Measurements from ENCODE around the gene NBPF1.
"Not testable (repeated sequence)": the region's sequence is repeated elsewhere in the genome, so short reads cannot be mapped to it uniquely, and the experiment has no call there.

DNA sequence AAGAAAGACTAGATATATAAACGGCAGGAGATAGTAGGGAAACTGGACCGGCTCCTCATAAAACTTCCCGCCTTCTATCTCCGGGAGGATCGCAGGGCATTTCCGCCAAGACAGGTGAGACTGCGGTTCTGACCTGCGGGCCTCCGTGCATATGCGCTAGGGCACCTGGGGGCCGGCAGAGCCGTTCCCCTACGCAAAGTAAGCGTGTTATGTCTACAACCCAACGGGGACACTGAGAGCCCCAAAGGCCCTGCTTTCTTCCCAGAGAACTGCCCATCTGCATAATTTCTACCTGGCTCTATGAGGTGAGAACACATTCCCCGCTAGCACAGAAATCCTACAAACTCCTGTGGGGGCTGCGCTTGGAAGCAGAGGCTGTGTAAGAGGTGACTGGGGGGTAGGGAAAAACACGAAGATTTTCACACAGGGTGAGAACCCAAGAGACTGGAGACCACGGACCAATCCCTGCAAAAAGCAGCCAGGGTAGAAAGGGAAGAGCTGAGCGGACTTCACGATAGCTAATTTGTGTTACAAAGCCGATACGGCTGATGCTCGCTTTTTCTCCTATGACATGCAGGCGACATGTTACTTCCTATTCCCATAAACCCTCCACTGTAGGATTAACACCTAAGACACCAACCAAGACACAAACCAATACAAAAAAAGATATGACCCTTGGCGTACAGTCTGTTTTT is 99.8 kb downstream of the NBPF1 start:
- TF ChIP-seq, protein P1, sequence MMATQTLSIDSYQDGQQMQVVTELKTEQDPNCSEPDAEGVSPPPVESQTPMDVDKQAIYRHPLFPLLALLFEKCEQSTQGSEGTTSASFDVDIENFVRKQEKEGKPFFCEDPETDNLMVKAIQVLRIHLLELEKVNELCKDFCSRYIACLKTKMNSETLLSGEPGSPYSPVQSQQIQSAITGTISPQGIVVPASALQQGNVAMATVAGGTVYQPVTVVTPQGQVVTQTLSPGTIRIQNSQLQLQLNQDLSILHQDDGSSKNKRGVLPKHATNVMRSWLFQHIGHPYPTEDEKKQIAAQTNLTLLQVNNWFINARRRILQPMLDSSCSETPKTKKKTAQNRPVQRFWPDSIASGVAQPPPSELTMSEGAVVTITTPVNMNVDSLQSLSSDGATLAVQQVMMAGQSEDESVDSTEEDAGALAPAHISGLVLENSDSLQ (IDR thresholded peaks at IDR 0.05), result not testable (repeated sequence)
- not testable (repeated sequence) for TF ChIP-seq BHLHE40 (IDR thresholded peaks at IDR 0.05; ENCODE audit: borderline replicate concordance); SUZ12 (IDR thresholded peaks at IDR 0.05); FOXK2 (IDR thresholded peaks at IDR 0.05); CTBP1 (IDR thresholded peaks at IDR 0.05; ENCODE audit: borderline replicate concordance); LEF1 (IDR thresholded peaks at IDR 0.05; ENCODE audit: borderline replicate concordance); HDGF (IDR thresholded peaks at IDR 0.05; ENCODE audit: borderline replicate concordance); SP1 (IDR thresholded peaks at IDR 0.05); ARNT (IDR thresholded peaks at IDR 0.05); TARDBP (IDR thresholded peaks at IDR 0.05); FOXA1 (IDR thresholded peaks at IDR 0.05); L3MBTL2 (conservative IDR thresholded peaks at IDR 0.05)

Data from HEK293T (cell line).